ENCODE results near the gene IKBKG.
"Not testable (repeated sequence)": the region's sequence is repeated elsewhere in the genome, so short reads cannot be mapped to it uniquely, and the experiment has no call there.

The IKBKG gene

DNA sequence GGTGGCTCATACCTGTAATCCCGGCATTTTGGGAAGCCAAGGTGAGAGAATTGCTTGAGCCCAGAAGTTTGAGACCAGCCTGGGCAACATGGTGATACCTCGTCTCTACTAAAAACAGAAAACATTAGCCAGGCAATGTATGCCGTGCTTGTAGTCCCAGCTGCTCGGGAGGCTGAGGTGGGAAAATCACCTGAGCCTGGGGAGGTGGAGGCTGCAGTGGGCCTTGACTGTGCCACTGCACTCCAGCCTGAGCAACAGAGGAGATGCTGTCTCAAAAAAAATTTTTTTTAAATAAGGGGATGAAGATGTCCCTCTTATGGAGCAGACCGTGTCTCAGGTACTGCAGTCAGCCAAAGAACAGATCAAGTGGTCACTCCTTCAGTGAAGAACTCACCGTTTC lies 58.1 kb downstream of the IKBKG start:
- DNase-seq (ENCODE audit: low spot score): no peak

DNA sequence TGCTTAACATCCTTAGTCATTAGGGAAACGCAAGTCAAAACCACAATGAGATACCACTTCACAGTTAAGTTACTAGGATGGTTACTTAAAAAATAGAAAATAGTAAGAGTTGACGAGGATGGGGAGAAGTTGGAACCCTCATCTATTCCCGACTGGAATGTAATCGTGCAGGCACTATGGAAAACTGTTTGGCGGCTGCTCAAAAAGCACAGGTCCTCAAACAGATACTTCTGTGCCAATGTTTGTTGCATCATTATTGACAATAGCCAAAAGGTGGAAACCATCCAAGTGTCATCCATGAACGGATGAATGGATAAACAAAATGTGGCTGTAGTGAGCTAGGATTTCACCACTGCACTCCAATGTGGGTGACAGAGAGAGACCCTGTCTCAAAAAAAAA lies 60.0 kb downstream of the IKBKG start:
- no peak for DNase-seq (ENCODE audit: low spot score)

DNA sequence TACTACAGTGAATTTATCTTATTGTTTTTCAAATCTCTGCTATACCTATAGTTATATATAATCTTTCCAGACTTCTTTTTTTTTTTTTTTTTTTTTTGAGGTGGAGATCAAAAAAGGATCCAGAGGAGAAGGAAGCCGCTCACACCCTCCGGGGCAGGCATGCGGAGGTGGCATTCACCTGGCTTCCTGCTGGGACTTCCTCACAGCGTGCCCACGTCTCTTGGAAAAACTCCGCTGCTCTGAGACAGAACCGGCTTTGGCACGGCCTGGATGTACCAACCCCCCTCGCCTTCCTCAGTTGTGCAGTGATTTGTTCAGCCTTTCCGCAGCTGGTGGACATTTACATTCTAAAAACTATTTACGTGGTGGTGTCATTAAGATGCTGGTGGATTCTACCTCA lies 60.6 kb downstream of the IKBKG start:
- DNase-seq (ENCODE audit: low spot score): not testable (repeated sequence)

DNA sequence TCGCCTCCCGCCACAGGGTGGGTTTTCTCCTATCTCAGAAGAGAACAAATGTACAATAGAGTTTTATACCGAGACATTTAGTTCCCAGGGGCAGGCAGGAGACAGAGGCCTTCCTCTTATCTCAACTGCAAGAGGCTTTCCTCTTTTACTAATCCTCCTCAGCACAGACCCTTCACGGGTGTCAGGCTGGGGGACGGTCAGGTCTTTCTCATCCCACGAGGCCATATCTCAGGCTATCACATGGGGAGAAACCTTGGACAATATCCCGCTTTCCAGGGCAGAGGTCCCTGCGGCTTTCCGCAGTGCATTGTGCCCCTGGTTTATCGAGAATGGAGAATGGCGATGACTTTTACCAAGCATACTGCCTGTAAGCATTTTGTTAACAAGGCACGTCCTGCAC lies 61.4 kb downstream of the IKBKG start:
- not testable (repeated sequence) for DNase-seq (ENCODE audit: low spot score)

DNA sequence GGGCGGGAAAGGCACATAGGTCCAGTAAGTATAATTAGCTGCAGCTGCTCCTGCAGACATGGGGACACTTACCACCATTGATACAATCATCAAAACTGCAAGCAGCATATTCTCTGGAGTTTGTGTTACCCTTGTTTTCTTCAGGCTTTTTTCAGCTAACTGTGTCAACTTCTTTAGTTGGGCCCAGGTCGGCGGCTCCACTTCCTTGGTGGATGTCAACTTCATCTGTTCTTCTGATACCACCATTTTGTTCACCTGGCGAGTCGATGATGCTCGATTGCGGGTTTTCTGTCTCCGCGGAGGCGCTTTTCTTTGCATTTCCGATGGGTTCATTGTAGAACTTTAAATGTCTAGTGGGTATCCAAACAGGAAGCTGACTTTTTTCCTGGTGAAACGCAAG lies 63.7 kb downstream of the IKBKG start:
- DNase-seq (ENCODE audit: low spot score): not testable (repeated sequence)

DNA sequence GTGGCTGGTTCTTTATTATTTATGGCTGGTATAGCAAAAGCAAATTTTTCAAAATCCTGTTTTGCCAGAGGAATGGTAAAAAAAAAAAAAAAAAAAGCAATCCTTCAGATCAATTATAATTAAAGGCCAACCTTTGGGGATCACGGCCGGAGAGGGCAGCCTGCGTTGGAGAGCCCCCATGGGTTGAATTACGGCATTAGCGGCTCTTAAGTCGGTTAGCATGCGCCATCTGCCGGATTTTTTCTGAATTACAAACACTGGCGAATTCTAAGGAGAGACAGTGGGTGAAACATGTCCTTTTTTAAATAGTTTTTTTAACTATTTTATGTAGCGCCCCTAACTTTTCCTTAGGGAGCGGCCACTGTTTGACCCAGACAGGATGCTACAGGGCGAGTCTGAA lies 66.2 kb downstream of the IKBKG start:
- DNase-seq (ENCODE audit: low spot score): not testable (repeated sequence)
